CD1c-positive myeloid dendritic cell (primary cell): Measurements from ENCODE around the gene IMPDH2.

Experiments
- DNase-seq: peaks from one replicate; pipeline ENCODE4 v3.0.0-alpha.2; 2016; ENCODE audit errors: extremely low spot score

IMPDH2 gene

DNA sequence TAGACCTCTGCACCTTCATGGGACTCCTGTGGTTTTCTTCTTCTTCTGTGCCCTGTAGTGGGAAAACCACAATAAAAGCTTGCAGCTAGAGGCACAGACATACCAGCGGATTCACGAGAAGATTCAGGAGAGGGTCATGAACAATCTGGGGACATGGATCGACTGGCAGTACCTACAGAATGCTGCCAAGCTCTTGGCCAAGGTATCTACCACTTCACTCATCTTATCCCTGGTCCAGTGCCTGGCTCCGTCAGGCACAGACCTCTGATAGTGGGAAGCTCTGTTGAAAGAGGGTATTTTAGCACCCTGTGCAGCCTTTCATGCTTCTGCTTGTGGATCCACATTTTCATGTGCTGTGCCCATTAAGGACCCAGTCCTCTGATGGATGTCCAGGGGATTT, 48.9 kb downstream of the IMPDH2 start:
- no peak for DNase-seq

DNA sequence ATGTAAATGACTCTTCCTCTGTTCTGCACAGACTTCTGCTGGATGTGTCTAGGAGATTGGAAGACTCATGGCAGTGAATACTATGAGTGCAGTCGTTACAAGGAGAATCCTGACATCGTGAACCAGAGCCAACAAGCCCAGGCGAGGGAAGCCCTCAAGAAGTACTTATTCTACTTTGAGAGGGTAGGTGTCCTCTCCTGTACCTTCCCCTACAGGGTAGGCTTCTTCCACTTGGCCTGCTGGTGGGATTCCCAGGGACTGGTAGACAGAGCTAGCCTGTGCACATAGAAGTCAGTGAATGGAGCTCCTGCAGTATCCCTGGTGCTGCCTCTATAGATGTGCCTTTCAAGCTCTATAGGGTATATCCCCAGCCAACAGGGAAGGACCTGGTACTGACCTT, 49.7 kb downstream of the IMPDH2 start:
- no peak for DNase-seq
